Hematopoietic multipotent progenitor cell treated with erythropoietin and hydrocortisone succinate and interleukin-3 and kit ligand, for 4 days (in vitro differentiated cells): ENCODE results near the gene HSF5.

Experiments used
- DNase-seq: peaks from one replicate; pipeline ENCODE4 v3.0.0-alpha.2; 2015

The HSF5 gene

GRCh38 chr17:58487589-58488427 is at the start of gene HSF5:
Gene HSF5 (minus strand): TSS chr17:58488408. CDS start chr17:58488274, 134 bp downstream.
- peak; percentile 81 for DNase-seq

GRCh38 chr17:58537266-58537665 is 49.1 kb upstream of the HSF5 start:
- no peak for DNase-seq

- DNase-seq, result no peak
Observed at GRCh38 chr17:58536542-58536941, 48.3 kb upstream of the HSF5 start.

GRCh38 chr17:58535431-58535830 is 47.2 kb upstream of the HSF5 start:
- DNase-seq, result no peak

GRCh38 chr17:58534901-58535421 is 46.8 kb upstream of the HSF5 start:
- DNase-seq, result peak; percentile 51

- no peak for DNase-seq
Observed at GRCh38 chr17:58534331-58534730, 46.1 kb upstream of the HSF5 start.

GRCh38 chr17:58533616-58534188 is 45.5 kb upstream of the HSF5 start:
- DNase-seq, result no peak

- no peak for DNase-seq
Observed at GRCh38 chr17:58532555-58532951, 44.3 kb upstream of the HSF5 start.

GRCh38 chr17:58531661-58532554 is 43.7 kb upstream of the HSF5 start:
- peak; percentile 72 for DNase-seq

GRCh38 chr17:58531122-58531521 is 42.9 kb upstream of the HSF5 start:
- DNase-seq, result no peak

- no peak for DNase-seq
Observed at GRCh38 chr17:58530655-58531054, 42.4 kb upstream of the HSF5 start.

GRCh38 chr17:58529275-58529674 is 41.1 kb upstream of the HSF5 start:
- no peak for DNase-seq

- DNase-seq, result no peak
Observed at GRCh38 chr17:58528443-58528842, 40.2 kb upstream of the HSF5 start.

- peak; percentile 56 for DNase-seq
Observed at GRCh38 chr17:58527949-58528348, 39.7 kb upstream of the HSF5 start.

- peak; percentile 60 for DNase-seq
Observed at GRCh38 chr17:58527306-58527705, 39.1 kb upstream of the HSF5 start.

- DNase-seq, result no peak
Observed at GRCh38 chr17:58525239-58525638, 37.0 kb upstream of the HSF5 start.

- DNase-seq, result no peak
Observed at GRCh38 chr17:58521680-58522079, 33.5 kb upstream of the HSF5 start.

GRCh38 chr17:58520843-58521430 is 32.7 kb upstream of the HSF5 start:
- DNase-seq, result peak; percentile 76

GRCh38 chr17:58517928-58518609 is 29.9 kb upstream of the HSF5 start:
- peak; percentile 100 for DNase-seq

GRCh38 chr17:58517378-58517927 is 29.2 kb upstream of the HSF5 start:
- DNase-seq, result no peak

- no peak for DNase-seq
Observed at GRCh38 chr17:58516644-58517377, 28.6 kb upstream of the HSF5 start.
